Measurements from ENCODE around the gene ADCY7.

ADCY7 gene

GRCh38 chr16:50309156-50309526 lies 42.8 kb downstream of the ADCY7 start:
- H3K4me3 ChIP-seq (ENCODE audit: low read depth, low read length) = no peak overlapping the region
- DNase-seq (ENCODE audit: low read depth) = no peak
- TF ChIP-seq, protein P1, sequence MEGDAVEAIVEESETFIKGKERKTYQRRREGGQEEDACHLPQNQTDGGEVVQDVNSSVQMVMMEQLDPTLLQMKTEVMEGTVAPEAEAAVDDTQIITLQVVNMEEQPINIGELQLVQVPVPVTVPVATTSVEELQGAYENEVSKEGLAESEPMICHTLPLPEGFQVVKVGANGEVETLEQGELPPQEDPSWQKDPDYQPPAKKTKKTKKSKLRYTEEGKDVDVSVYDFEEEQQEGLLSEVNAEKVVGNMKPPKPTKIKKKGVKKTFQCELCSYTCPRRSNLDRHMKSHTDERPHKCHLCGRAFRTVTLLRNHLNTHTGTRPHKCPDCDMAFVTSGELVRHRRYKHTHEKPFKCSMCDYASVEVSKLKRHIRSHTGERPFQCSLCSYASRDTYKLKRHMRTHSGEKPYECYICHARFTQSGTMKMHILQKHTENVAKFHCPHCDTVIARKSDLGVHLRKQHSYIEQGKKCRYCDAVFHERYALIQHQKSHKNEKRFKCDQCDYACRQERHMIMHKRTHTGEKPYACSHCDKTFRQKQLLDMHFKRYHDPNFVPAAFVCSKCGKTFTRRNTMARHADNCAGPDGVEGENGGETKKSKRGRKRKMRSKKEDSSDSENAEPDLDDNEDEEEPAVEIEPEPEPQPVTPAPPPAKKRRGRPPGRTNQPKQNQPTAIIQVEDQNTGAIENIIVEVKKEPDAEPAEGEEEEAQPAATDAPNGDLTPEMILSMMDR (IDR thresholded peaks at IDR 0.05; ENCODE audit: low read depth, low read length, missing control alignments) = no peak

- TF ChIP-seq, protein P1 (IDR thresholded peaks at IDR 0.05; ENCODE audit: low read depth, low read length, missing control alignments) = no peak
- H3K4me3 ChIP-seq (ENCODE audit: low read depth, low read length) = no peak overlapping the region
- DNase-seq (ENCODE audit: low read depth) = no peak
Observed at GRCh38 chr16:50309527-50310307, 43.4 kb downstream of the ADCY7 start.

GRCh38 chr16:50310308-50311133 lies 44.2 kb downstream of the ADCY7 start:
- TF ChIP-seq, protein P1 (IDR thresholded peaks at IDR 0.05; ENCODE audit: low read depth, low read length, missing control alignments) = no peak
- DNase-seq (ENCODE audit: low read depth) = no peak
- H3K4me3 ChIP-seq (ENCODE audit: low read depth, low read length) = no peak overlapping the region

DNA sequence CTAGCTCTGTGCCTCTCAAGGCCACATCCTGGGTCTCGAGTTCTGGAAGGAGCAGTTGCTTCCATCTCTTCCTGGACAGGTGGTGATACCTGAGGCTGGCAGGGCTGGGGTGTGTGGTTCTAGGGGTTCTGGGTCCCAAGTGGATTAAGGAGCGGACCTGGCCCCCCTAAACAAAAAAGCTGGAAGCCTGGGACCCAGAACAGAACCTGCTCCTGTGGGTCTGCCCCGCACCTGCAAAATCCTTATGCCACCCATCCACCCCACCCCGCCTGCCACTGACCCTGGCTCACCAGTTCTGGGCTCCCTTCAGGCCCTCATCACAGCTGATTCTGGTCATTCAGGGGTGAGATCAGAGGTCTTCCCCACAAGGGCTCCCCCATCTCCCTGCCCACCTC lies 44.8 kb downstream of the ADCY7 start:
- H3K4me3 ChIP-seq (ENCODE audit: low read depth, low read length) = no peak overlapping the region
- TF ChIP-seq, protein P1 (IDR thresholded peaks at IDR 0.05; ENCODE audit: low read depth, low read length, missing control alignments) = no peak
- DNase-seq (ENCODE audit: low read depth) = no peak

GRCh38 chr16:50311891-50312501 lies 45.6 kb downstream of the ADCY7 start:
- DNase-seq (ENCODE audit: low read depth) = no peak
- no peak overlapping the region for H3K4me3 ChIP-seq (ENCODE audit: low read depth, low read length)
- TF ChIP-seq, protein P1 (IDR thresholded peaks at IDR 0.05; ENCODE audit: low read depth, low read length, missing control alignments) = no peak

- H3K4me3 ChIP-seq (ENCODE audit: low read depth, low read length) = no peak overlapping the region
- TF ChIP-seq, protein P1 (IDR thresholded peaks at IDR 0.05; ENCODE audit: low read depth, low read length, missing control alignments) = no peak
Observed at GRCh38 chr16:50313596-50314478, 47.5 kb downstream of the ADCY7 start.

More at GRCh38 chr16:50313596-50314478, 47.5 kb downstream of the ADCY7 start:
- no peak for DNase-seq (ENCODE audit: low read depth)

Data from GM12864 (cell line).